GM10266 (cell line): Measurements from ENCODE around the gene FAM234A.

Experiments
- DNase-seq: peaks from one replicate; pipeline ENCODE4 v3.0.0; 2012; ENCODE audit errors: extremely low spot score
- CTCF ChIP-seq: IDR thresholded peaks from 2 replicates; pipeline ENCODE4 v1.5.1; 2012; ENCODE audit warnings: mild to moderate bottlenecking, low read depth; ENCODE audit not compliant: control insufficient read depth, insufficient read depth; ENCODE audit errors: missing control alignments

Gene FAM234A, protein sequence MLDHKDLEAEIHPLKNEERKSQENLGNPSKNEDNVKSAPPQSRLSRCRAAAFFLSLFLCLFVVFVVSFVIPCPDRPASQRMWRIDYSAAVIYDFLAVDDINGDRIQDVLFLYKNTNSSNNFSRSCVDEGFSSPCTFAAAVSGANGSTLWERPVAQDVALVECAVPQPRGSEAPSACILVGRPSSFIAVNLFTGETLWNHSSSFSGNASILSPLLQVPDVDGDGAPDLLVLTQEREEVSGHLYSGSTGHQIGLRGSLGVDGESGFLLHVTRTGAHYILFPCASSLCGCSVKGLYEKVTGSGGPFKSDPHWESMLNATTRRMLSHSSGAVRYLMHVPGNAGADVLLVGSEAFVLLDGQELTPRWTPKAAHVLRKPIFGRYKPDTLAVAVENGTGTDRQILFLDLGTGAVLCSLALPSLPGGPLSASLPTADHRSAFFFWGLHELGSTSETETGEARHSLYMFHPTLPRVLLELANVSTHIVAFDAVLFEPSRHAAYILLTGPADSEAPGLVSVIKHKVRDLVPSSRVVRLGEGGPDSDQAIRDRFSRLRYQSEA

DNA sequence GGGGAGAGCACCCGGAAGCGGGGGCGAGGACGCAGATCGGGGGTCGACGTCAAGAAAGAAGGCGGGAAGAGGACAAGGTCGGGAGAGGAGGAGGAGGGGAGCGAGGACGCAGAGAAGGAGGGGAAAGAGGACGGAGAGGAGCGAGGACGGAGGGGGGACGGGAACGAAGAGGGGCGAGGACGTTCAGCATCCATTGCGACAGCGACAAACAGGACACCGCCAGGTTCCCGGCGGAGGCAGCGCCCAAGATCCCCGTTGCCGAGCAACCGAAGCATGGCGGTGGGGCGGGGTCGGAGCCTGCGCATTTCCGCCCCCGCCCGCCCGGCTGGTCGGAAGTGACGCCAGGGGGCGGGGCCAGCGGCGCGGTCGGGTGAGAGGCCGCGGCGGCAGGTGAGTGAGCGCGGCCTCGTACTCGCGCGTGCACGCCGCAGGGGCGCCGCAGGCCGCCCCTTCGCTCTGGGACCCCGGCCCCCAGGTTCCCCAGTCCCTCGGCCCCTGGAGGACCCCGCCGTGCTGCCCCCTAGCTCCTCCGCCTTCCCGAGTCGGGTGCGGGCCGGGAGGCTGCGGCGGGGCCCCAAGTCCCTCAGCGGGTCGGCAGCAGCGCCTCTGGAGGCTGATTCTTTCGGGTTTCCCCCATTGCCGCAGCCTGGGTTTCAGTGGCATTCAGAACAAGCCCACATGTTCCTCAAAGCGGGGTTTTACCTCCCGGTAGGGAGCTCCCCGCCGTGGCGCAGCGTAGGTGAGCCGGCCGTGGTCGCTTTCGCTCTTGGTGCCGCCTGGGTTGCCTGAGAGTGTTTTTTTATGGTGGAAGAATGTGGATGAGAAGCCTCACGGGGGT is at the start of gene FAM234A:
TSS of gene FAM234A (plus strand) at position 354 of the 838 bp plus-strand sequence. CDS start 19,593 bp downstream, outside the sequence.
- peak; percentile 46 for TF ChIP-seq CTCF
- DNase-seq: peak; percentile 96

GRCh38 chr16:185213-185612 is 49.4 kb upstream of the FAM234A start:
- TF ChIP-seq CTCF: no peak

GRCh38 chr16:185691-186090 is 48.9 kb upstream of the FAM234A start:
- DNase-seq: no peak
- no peak for TF ChIP-seq CTCF

More at GRCh38 chr16:185213-185612, 49.4 kb upstream of the FAM234A start:
- no peak for DNase-seq

DNA sequence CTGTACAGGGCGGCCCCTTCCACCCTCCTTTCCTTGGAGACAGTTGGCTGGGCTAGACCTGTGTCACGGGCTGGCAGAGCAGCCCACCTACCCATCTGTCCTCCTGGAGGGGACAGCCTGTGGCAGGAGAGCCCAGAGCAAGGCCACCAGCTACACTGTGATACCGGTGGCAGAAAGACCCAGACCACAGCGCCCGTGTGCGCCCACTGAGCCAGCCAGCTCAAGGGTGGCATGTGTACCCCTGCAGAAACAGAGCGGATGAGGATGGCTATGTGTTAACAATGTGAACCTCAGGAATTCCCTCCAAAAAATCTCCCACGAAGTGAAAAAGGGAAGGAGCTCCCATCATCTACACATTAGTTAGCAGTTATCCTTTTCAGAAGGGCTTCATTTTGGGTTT is 47.3 kb upstream of the FAM234A start:
- DNase-seq: no peak
- TF ChIP-seq CTCF: no peak

DNA sequence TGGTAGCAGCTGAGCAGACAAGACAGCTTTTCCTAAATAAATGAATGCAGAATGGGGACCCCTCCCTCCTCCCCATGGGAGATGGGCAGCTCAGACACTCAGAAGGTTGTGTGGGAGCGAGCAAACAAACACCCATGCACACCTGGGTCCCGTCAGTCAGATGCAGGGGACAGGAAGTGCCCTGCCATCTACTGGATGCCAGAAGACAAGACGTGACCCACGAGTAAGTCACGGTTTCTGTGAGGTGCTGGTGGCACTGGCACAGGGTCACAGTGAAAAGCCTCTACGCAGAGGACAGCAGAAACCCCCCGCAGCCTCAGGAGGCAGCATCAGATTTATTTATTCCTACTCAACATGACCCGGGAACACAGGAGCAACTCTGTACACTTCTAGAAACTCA is 45.9 kb upstream of the FAM234A start:
- TF ChIP-seq CTCF: no peak
- no peak for DNase-seq

DNA sequence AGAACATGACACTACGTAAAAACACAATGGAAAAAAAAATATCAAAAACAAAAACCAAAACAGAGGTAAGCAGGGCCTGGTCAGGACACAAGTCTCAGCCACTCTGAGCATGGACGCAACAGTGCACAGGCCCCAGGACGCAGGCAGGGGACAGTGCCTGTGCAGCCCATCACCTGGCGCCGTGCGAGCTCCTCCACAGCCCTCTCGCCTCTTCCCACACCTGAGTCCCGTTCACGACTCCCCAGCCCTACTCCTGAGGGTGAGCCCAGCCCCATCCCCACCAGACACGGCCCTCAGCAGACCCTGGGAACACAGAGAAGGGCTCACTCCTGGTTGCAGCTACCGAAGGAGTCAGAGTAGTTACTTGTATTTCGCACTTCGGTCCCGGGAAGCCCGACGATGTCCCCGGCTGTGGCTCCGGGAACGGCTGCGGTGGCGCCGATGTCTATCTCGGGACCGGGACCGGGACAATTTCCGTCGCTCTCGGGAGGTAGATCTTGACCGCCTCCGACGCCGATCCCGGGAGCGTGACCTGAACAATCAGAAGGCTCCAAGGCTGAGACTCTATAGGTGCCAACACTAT is 44.9 kb upstream of the FAM234A start:
- TF ChIP-seq CTCF: no peak
- DNase-seq: no peak

GRCh38 chr16:191831-192230 is 42.8 kb upstream of the FAM234A start:
- TF ChIP-seq CTCF: no peak
- DNase-seq: no peak
